ENCODE data around the gene LPIN3.

LPIN3 gene

DNA sequence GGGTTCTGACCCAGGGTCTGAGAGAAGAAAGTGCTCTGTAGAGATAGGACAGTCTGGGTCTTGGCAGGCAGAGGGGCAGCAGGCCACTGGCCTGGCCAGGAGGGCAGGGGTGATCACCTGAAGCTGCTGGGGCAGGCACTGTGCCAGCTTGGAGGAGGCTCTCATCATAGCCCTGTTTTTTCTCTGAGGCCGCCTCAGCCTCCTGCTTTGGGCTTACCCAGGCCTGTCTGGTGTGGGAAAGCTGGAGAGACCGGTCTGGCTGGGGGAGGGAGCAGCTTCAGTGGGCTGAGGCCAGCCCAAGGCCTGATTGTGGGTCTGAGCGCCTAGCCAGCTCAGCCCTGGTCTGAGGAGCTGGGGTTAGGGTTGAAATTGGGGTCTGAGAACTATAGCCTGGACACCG is 3.9 kb downstream of the LPIN3 start:
- no peak for DNase-seq (ENCODE audit: low read depth in 2 of 2)
- H3K4me3 ChIP-seq (replicated peaks in 1 of 2; ENCODE audit: low read depth in 2 of 2, low read length in 2 of 2): no peak overlapping the region
- TF ChIP-seq CTCF (IDR thresholded peaks at IDR 0.05; ENCODE audit: low read depth, low read length): no peak

- no peak for DNase-seq (ENCODE audit: low read depth in 2 of 2)
- H3K4me3 ChIP-seq (replicated peaks in 1 of 2; ENCODE audit: low read depth in 2 of 2, low read length in 2 of 2): no peak overlapping the region
- no peak for TF ChIP-seq CTCF (IDR thresholded peaks at IDR 0.05; ENCODE audit: low read depth, low read length)
These were observed 4.5 kb downstream of the LPIN3 start for GRCh38 chr20:41344938-41345728.

GRCh38 chr20:41345729-41346067 is 5.1 kb downstream of the LPIN3 start:
- no peak for DNase-seq (ENCODE audit: low read depth in 2 of 2)
- H3K4me3 ChIP-seq (replicated peaks in 1 of 2; ENCODE audit: low read depth in 2 of 2, low read length in 2 of 2): no peak overlapping the region
- TF ChIP-seq CTCF (IDR thresholded peaks at IDR 0.05; ENCODE audit: low read depth, low read length): no peak

- TF ChIP-seq CTCF (IDR thresholded peaks at IDR 0.05; ENCODE audit: low read depth, low read length): no peak
- DNase-seq (ENCODE audit: low read depth in 2 of 2): peak in 1 of 2 donors; percentile 55
These were observed 7.2 kb downstream of the LPIN3 start for GRCh38 chr20:41347523-41348429.

DNA sequence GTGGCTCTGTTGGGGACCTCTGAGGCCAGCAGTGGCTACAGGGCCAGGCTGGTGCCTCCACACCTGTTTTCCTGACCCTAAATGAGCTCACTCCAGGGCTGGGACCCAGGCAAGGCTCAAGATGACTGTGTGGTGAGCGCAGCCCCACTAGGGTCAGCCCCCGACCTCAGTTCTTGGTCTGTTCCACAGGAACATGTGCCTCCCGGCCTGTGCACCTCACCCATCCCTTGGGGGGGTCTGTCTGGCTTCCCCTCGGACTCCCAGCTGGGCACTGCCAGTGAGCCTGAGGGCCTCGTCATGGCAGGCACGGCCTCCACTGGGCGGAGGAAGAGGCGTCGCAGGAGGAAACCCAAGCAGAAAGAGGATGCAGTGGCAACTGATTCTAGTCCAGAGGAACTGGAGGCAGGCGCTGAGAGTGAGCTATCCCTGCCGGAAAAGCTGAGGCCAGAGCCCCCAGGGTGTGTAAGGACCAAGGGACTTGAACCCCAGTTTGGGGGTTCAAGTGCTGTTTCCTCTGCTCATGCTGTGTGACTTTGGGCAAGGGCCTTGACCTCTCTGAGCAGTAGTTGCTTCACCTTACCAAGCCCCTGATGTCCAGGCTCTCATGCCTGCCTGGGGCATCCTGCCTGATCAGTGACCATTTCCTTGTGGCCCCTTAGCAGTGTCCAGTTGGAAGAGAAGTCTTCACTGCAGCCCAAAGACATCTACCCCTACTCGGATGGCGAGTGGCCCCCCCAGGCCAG is 8.0 kb downstream of the LPIN3 start:
- H3K4me3 ChIP-seq (replicated peaks in 1 of 2; ENCODE audit: low read depth in 2 of 2, low read length in 2 of 2): no peak overlapping the region
- TF ChIP-seq CTCF (IDR thresholded peaks at IDR 0.05; ENCODE audit: low read depth, low read length): no peak
- no peak for DNase-seq (ENCODE audit: low read depth in 2 of 2)

More at GRCh38 chr20:41347523-41348429, 7.2 kb downstream of the LPIN3 start:
- no peak overlapping the region for H3K4me3 ChIP-seq (replicated peaks in 1 of 2; ENCODE audit: low read depth in 2 of 2, low read length in 2 of 2)

DNA sequence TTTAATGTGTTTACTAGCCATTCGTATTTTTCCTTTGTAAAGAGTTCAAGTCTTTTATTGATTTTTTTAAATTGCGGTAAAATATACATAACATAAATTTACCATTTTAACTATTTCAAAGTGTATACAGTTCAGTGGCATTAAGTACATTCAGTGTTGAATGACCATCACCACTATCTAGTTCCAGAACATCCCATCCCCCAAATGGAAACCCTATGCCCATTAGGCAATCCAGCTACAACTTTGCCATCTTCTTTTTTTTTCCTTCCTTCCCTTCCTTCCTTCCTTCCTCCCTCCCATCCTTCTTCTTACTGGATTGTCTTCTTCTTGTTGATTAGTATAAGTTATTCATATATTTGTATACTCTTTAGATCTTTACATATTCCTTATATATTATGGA is 8.6 kb downstream of the LPIN3 start:
- no peak overlapping the region for H3K4me3 ChIP-seq (replicated peaks in 1 of 2; ENCODE audit: low read depth in 2 of 2, low read length in 2 of 2)
- DNase-seq (ENCODE audit: low read depth in 2 of 2): no peak
- TF ChIP-seq CTCF (IDR thresholded peaks at IDR 0.05; ENCODE audit: low read depth, low read length): no peak
